H1 (cell line): ENCODE measurements around the gene RNU4-1. TPM values are rescaled to one million over a fixed set of nuclear protein-coding genes. Genes with fewer than 3 reads are reported as not detected.

Experiments
- CTCF ChIA-PET: fragments of 300-600 bp; sonication (Branson Sonifier 250); formaldehyde crosslinking; loops from one replicate; lab custom pipeline; 2021; ENCODE audit not compliant: partially characterized antibody; lab: Charles Lee
- POLR2A ChIA-PET: fragments of 300-600 bp; sonication (Branson Sonifier 250); formaldehyde crosslinking; loops from one replicate; lab custom pipeline; 2021; ENCODE audit warnings: inconsistent platforms; ENCODE audit not compliant: partially characterized antibody; lab: Charles Lee
- DNase-seq, 2 experiments: peaks; one replicate each; pipeline versions ENCODE4 v3.0.0 to v3.0.0-alpha.2; 2010 to 2022; ENCODE audit warnings: low spot score in 2 of 2, low read depth in 1 of 2, mixed read lengths in 1 of 2
- FAIRE-seq: peaks from 2 replicates; lab custom pipeline; 2011; peaks lifted over from hg19 to GRCh38; lab: Jason Lieb, UNC
- H2AFZ ChIP-seq: 2 replicates; pipeline ENCODE4 v1.8.1; 2012; ENCODE audit warnings: low read length, inconsistent platforms
- H2AK5ac ChIP-seq: 2 replicates; pipeline ENCODE4 v1.6.1; 2013; ENCODE audit warnings: low read depth, low read length
- H2BK120ac ChIP-seq: replicated peaks from 2 replicates; pipeline ENCODE3; 2013; ENCODE audit warnings: low read depth, low read length, inconsistent platforms
- H2BK12ac ChIP-seq: 2 replicates; pipeline ENCODE4 v1.6.1; 2013; ENCODE audit warnings: low read depth, low read length
- H2BK15ac ChIP-seq: 2 replicates; pipeline ENCODE4 v1.6.1; 2013; ENCODE audit warnings: low read length
- H2BK20ac ChIP-seq: 2 replicates; pipeline ENCODE4 v1.6.1; 2013; ENCODE audit warnings: low read length
- H2BK5ac ChIP-seq: 2 replicates; pipeline ENCODE4 v1.6.1; 2013; ENCODE audit warnings: low read depth, low read length
- H3K14ac ChIP-seq: 2 replicates; pipeline ENCODE4 v1.6.1; 2013; ENCODE audit warnings: inconsistent platforms; ENCODE audit not compliant: insufficient read length
- H3K18ac ChIP-seq: 2 replicates; pipeline ENCODE4 v1.6.1; 2013; ENCODE audit warnings: low read length; ENCODE audit errors: extremely low read depth
- H3K23ac ChIP-seq: 2 replicates; pipeline ENCODE4 v1.6.1; 2013; ENCODE audit warnings: inconsistent platforms; ENCODE audit not compliant: insufficient read length
- H3K23me2 ChIP-seq: 2 replicates; pipeline ENCODE4 v1.6.1; 2013; ENCODE audit warnings: low read depth, low read length
- H3K27ac ChIP-seq: 2 replicates; pipeline ENCODE4 v1.6.1; 2011; ENCODE audit warnings: low read depth, low read length, inconsistent platforms
- H3K27me3 ChIP-seq, 4 experiments: replicated peaks in 1 of 4; 1 replicate in 1 of 4; 2 replicates in 3 of 4; pipeline versions ENCODE4 v1.6.1 to v1.8.1; 2011 to 2013; ENCODE audit warnings: low read length in 3 of 4, mild to moderate bottlenecking in 3 of 4, inconsistent platforms in 2 of 4, mixed read lengths in 2 of 4, moderate library complexity in 1 of 4; ENCODE audit not compliant: control insufficient read depth in 3 of 4, insufficient read depth in 3 of 4; ENCODE audit errors: extremely low read depth in 1 of 4
- H3K36me3 ChIP-seq, 4 experiments: 2 replicates each; pipeline versions ENCODE4 v1.6.1 to v1.8.1; 2011 to 2013; ENCODE audit warnings: mild to moderate bottlenecking in 4 of 4, low read length in 3 of 4, moderate library complexity in 2 of 4, control low read depth in 1 of 4, inconsistent platforms in 1 of 4; ENCODE audit not compliant: insufficient read depth in 4 of 4, control insufficient read depth in 2 of 4
- H3K4ac ChIP-seq: replicated peaks from 2 replicates; pipeline ENCODE3; 2013; ENCODE audit warnings: low read length, low read depth, mixed read lengths, inconsistent platforms; ENCODE audit not compliant: insufficient read length
- H3K4me1 ChIP-seq, 4 experiments: replicated peaks in 1 of 4; 1 replicate in 1 of 4; 2 replicates in 3 of 4; pipeline versions ENCODE4 v1.6.1 to v1.8.1; 2011 to 2013; ENCODE audit warnings: low read length in 3 of 4, inconsistent platforms in 2 of 4, mixed read lengths in 1 of 4; ENCODE audit not compliant: insufficient read depth in 4 of 4, control insufficient read depth in 3 of 4
- H3K4me2 ChIP-seq, 2 experiments: 2 replicates each; pipeline versions ENCODE4 v1.6.1 to v1.8.1; 2011 to 2013; ENCODE audit warnings: low read depth in 2 of 2, low read length in 2 of 2, control low read depth in 1 of 2, inconsistent platforms in 1 of 2, mild to moderate bottlenecking in 1 of 2; ENCODE audit not compliant: insufficient read depth in 1 of 2
- H3K4me3 ChIP-seq, 4 experiments: fragments of 200-600, 300-600 bp in 1 of 4; sonication (generic), shearing (Covaris generic), sonication (Bioruptor Twin) in 1 of 4; 2 replicates each; pipeline versions ENCODE4 v1.5.1 to v1.8.1; 2011 to 2016; ENCODE audit warnings: low read length in 4 of 4, low read depth in 3 of 4, control low read depth in 2 of 4, inconsistent platforms in 2 of 4, mild to moderate bottlenecking in 2 of 4, mixed read lengths in 1 of 4, moderate library complexity in 1 of 4; ENCODE audit not compliant: insufficient read depth in 2 of 4; ENCODE audit errors: extremely low read depth in 1 of 4
- H3K56ac ChIP-seq: replicated peaks from 2 replicates; pipeline ENCODE3; 2013; ENCODE audit warnings: low read depth, mild to moderate bottlenecking, mixed read lengths, low read length, inconsistent platforms; ENCODE audit not compliant: insufficient read length
- H3K79me1 ChIP-seq: 2 replicates; pipeline ENCODE4 v1.6.1; 2013; ENCODE audit warnings: low read depth, low read length, control low read depth
- H3K79me2 ChIP-seq, 2 experiments: 2 replicates each; pipeline versions ENCODE4 v1.6.1 to v1.8.1; 2012 to 2013; ENCODE audit warnings: low read length in 2 of 2, mild to moderate bottlenecking in 2 of 2, inconsistent platforms in 1 of 2; ENCODE audit not compliant: insufficient read depth in 2 of 2, control insufficient read depth in 1 of 2
- H3K9ac ChIP-seq, 4 experiments: replicated peaks in 1 of 4; 1 replicate in 1 of 4; 2 replicates in 3 of 4; pipeline versions ENCODE4 v1.6.1 to v1.8.1; 2011 to 2013; ENCODE audit warnings: low read depth in 3 of 4, low read length in 3 of 4, control low read depth in 2 of 4, mild to moderate bottlenecking in 2 of 4, moderate library complexity in 2 of 4, inconsistent platforms in 1 of 4; ENCODE audit errors: extremely low read depth in 1 of 4
- H3K9me3 ChIP-seq, 2 experiments: 2 replicates each; pipeline versions ENCODE4 v1.6.1 to v1.8.1; 2012 to 2013; ENCODE audit warnings: mild to moderate bottlenecking in 2 of 2, moderate library complexity in 2 of 2, control low read depth in 1 of 2, inconsistent platforms in 1 of 2, low read depth in 1 of 2, low read length in 1 of 2, mixed read lengths in 1 of 2; ENCODE audit not compliant: insufficient read depth in 2 of 2
- H4K20me1 ChIP-seq, 2 experiments: replicated peaks in 1 of 2; 2 replicates each; pipeline versions ENCODE3 to v1.8.1; 2011 to 2013; ENCODE audit warnings: inconsistent platforms in 2 of 2, low read length in 2 of 2, mild to moderate bottlenecking in 1 of 2; ENCODE audit not compliant: insufficient read depth in 2 of 2, control insufficient read depth in 1 of 2
- H4K5ac ChIP-seq: 2 replicates; pipeline ENCODE4 v1.6.1; 2013; ENCODE audit warnings: low read length, low read depth, mixed read lengths, inconsistent platforms; ENCODE audit not compliant: insufficient read length
- H4K8ac ChIP-seq: 2 replicates; pipeline ENCODE4 v1.8.0; 2013; ENCODE audit warnings: mild to moderate bottlenecking, moderate library complexity, low read length, inconsistent platforms; ENCODE audit not compliant: insufficient read depth; ENCODE audit errors: extremely low read depth
- H4K91ac ChIP-seq: replicated peaks from 2 replicates; pipeline ENCODE3; 2013; ENCODE audit warnings: low read length, mixed read lengths, inconsistent platforms; ENCODE audit not compliant: insufficient read length
- CREB1 ChIP-seq: IDR thresholded peaks from 2 replicates; pipeline ENCODE4 v1.6.1; 2012; ENCODE audit warnings: inconsistent platforms
- FOSL1 ChIP-seq: IDR thresholded peaks from 2 replicates; pipeline ENCODE4 v1.6.1; 2011; ENCODE audit warnings: mild to moderate bottlenecking, low read depth, low read length, moderate library complexity; ENCODE audit not compliant: insufficient read depth
- KDM1A ChIP-seq: fragments of 200-600, 300-600 bp; sonication (generic); IDR thresholded peaks from 2 replicates; pipeline ENCODE4 v1.7.1; 2016; ENCODE audit warnings: mild to moderate bottlenecking, low read length, borderline replicate concordance
- NANOG ChIP-seq: IDR thresholded peaks from 2 replicates; pipeline ENCODE4 v1.6.1; 2011; ENCODE audit warnings: low read length, low read depth, mild to moderate bottlenecking, inconsistent platforms; ENCODE audit not compliant: insufficient read depth, poor library complexity, severe bottlenecking
- POLR2AphosphoS5 ChIP-seq: IDR thresholded peaks from 2 replicates; pipeline ENCODE4 v1.6.1; 2011; ENCODE audit warnings: low read depth, low read length
- SIN3A ChIP-seq, 2 experiments: IDR thresholded peaks in 1 of 2; conservative IDR thresholded peaks in 1 of 2; 2 replicates each; pipeline ENCODE4 v1.6.1; 2011 to 2012; ENCODE audit warnings: low read length in 2 of 2, improper control_type of control experiment in 1 of 2, low read depth in 1 of 2, mild to moderate bottlenecking in 1 of 2
- SP1 ChIP-seq: IDR thresholded peaks from 2 replicates; pipeline ENCODE4 v1.6.1; 2011; ENCODE audit warnings: low read depth, low read length
- TAF1 ChIP-seq: IDR thresholded peaks from 2 replicates; pipeline ENCODE4 v1.6.1; 2011; ENCODE audit warnings: mild to moderate bottlenecking, low read depth, low read length
- YY1 ChIP-seq: IDR thresholded peaks from 2 replicates; pipeline ENCODE4 v1.6.1; 2011; ENCODE audit warnings: low read depth, mild to moderate bottlenecking, low read length
- WGBS, 2 experiments: shearing (Covaris generic) in 1 of 2; methylation state at CpG; one replicate each; pipeline versions ENCODE4 v1.1.6 to v1.1.7; 2013 to 2015; ENCODE audit warnings: low lambda C conversion rate in 2 of 2, mixed read lengths in 2 of 2, inconsistent platforms in 1 of 2, low coverage in 1 of 2, missing lambda C conversion rate in 1 of 2; ENCODE audit not compliant: insufficient replicate concordance in 2 of 2, insufficient coverage in 1 of 2, insufficient read length in 1 of 2; ENCODE audit errors: extremely low coverage in 1 of 2, missing lambda C conversion rate in 1 of 2; 5-methylcytosine and 5-hydroxymethylcytosine counted together
- polyA plus RNA-seq, 7 experiments: library from polyadenylated mRNA; depleted of rRNA in 3 of 7; stranded (reverse) in 5 of 7; unstranded in 2 of 7; fragments of >200 nt in 5 of 7; fragments of 200-250 nt in 2 of 7; gene quantifications; 1 replicate in 5 of 7; 2 replicates in 1 of 7; 4 replicates in 1 of 7; pipeline versions ENCODE4 v1.2.1 to v1.2.3, GENCODE V29; 2011 to 2013; ENCODE audit warnings: missing spikeins in 2 of 7, mixed read lengths in 2 of 7
- total RNA-seq: library from RNA; stranded (reverse); fragmentation: NEBNext Ultra II Directional; extraction: Animal tissue kit (Norgen Biotek cat#: 25700); gene quantifications from 2 replicates; pipeline ENCODE4 v1.2.1, GENCODE V29; 2021
- TF ChIP-seq, protein P1 (sequence below): IDR thresholded peaks from 2 replicates; pipeline ENCODE4 v1.6.1; 2011; ENCODE audit warnings: low read depth, mild to moderate bottlenecking, low read length; ENCODE audit not compliant: insufficient read depth
- TF ChIP-seq, protein P2 (sequence below): IDR thresholded peaks from 2 replicates; pipeline ENCODE4 v1.6.1; 2012; ENCODE audit warnings: inconsistent platforms

RNU4-1 gene
- total and polyA plus RNA-seq, 2 of the 8 experiments (the other 6 are each of a cell fraction or from before 2014, with no cell fraction given) = under 0.01 to 1,424 TPM

DNA sequence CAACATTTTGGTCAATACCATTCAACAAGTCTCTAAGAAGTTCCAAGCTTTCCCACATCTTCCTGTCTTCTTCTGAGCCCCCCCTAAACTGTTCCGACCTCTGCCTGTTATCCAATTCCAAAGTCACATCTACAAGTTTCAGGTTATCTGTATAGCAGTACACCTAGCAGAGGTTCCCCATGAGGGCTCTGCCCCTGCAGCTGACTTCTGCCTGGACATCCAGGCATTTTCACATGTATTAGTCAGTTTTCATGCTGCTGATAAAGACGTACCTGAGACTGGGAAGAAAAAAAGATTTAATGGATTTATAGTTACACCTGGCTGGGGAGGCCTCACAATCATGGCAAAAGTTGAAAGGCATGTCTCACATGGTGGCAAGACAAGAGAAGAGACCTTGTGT is 44.7 kb upstream of the RNU4-1 start:
- Histone ChIP-seq H3K9me3 (peaks cover 11 to 18% of the 10 kb centered on the region in 2 experiments), H2AFZ (no peak overlapping the region), H3K9ac (no peak overlapping the region), H2AK5ac (no peak overlapping the region), H3K4ac (no peak overlapping the region), H3K4me2 (no peak overlapping the region), H3K23me2 (no peaks in the 10 kb centered on the region), H4K8ac (no peak overlapping the region), H4K5ac (no peak overlapping the region), H3K79me2 (no peaks in the 10 kb centered on the region), H2BK15ac (no peak overlapping the region), H3K18ac (no peak overlapping the region), H3K79me1 (no peaks in the 10 kb centered on the region), H2BK120ac (no peak overlapping the region), H3K27ac (no peak overlapping the region), H2BK5ac (no peak overlapping the region), H3K4me3 (no peak overlapping the region), H2BK12ac (no peak overlapping the region), H3K23ac (no peak overlapping the region), H3K27me3 (no peaks in the 10 kb centered on the region; a peak in 1 of 7 replicates), H4K20me1 (no peaks in the 10 kb centered on the region), H2BK20ac (no peak overlapping the region), H3K36me3 (peaks cover 0 to 2% (median 0%) of the 10 kb centered on the region in 4 experiments; a peak in 1 of 8 replicates), H4K91ac (no peak overlapping the region), H3K56ac (no peak overlapping the region), H3K4me1 (peaks cover 0 to 9% (median 3%) of the 10 kb centered on the region in 4 experiments; a peak in 5 of 7 replicates), H3K14ac (no peak overlapping the region)
- DNase-seq (no peak), FAIRE-seq (no peak)
- WGBS, 2 experiments = 96% methylated on average over 2 of the region's 2 CpGs; no CpG with 5 or more reads in 1 of the 2 experiments
- CTCF ChIA-PET = interaction anchor here (0.5 to 1.5 kb wide), 3 partner anchors 36 to 101 kb away, joined by 3 read pairs; partner anchors contain the start of gene SIRT4
- POLR2A ChIA-PET = no interaction called here
- no peak for TF ChIP-seq SIN3A (conservative IDR thresholded peaks at IDR 0.05 in 1 of 2, IDR thresholded peaks at IDR 0.05 in 1 of 2; ENCODE audit: low read depth in 1 of 2, low read length in 2 of 2)
- TF ChIP-seq FOSL1 = no peak
- TF ChIP-seq KDM1A = no peak
- no peak for TF ChIP-seq NANOG
- no peak for TF ChIP-seq POLR2AphosphoS5
- TF ChIP-seq, protein P1, sequence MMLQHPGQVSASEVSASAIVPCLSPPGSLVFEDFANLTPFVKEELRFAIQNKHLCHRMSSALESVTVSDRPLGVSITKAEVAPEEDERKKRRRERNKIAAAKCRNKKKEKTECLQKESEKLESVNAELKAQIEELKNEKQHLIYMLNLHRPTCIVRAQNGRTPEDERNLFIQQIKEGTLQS = no peak
- TF ChIP-seq, protein P2, sequence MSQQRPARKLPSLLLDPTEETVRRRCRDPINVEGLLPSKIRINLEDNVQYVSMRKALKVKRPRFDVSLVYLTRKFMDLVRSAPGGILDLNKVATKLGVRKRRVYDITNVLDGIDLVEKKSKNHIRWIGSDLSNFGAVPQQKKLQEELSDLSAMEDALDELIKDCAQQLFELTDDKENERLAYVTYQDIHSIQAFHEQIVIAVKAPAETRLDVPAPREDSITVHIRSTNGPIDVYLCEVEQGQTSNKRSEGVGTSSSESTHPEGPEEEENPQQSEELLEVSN = no peak
- no peak for TF ChIP-seq YY1
- no peak for TF ChIP-seq CREB1
- TF ChIP-seq SP1 = no peak
- TF ChIP-seq TAF1 = no peak
